SK-N-MC (cell line): Measurements from ENCODE around the gene EXOC3.

ENCODE experiments used
- EZH2 ChIP-seq: fragments of 200-600 bp; sonication (generic); IDR thresholded peaks from one replicate; pipeline ENCODE4 v1.6.1; 2017; ENCODE audit warnings: antibody characterized with exemption
- FOXP2 ChIP-seq: optimal IDR thresholded peaks from 2 replicates; pipeline ENCODE3; 2011; ENCODE audit warnings: mild to moderate bottlenecking, moderate library complexity; ENCODE audit not compliant: insufficient read depth; ENCODE audit errors: extremely low read length, control extremely low read depth
- POLR2AphosphoS5 ChIP-seq: IDR thresholded peaks from 2 replicates; pipeline ENCODE4 v1.6.1; 2012; ENCODE audit warnings: mild to moderate bottlenecking, low read depth, low read length, borderline replicate concordance

DNA sequence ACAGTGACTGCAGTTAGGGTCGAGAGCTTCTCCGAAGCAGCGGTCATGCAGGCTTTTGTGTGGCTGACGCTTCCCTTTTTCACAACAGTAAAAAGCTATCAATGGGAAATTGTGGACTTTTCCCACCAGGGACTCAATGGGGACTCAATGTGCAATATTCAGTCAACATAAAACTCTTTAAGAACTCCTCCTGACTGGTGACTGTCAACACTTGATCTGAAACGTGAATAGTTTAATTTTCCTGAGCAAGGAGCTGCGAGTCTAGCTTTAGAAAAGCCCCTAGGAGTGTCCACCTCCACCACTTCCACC lies 28.7 kb downstream of the EXOC3 start:
- TF ChIP-seq EZH2: no peak
- TF ChIP-seq POLR2AphosphoS5: no peak
- TF ChIP-seq FOXP2: no peak
